Measurements from ENCODE around the gene PTPRN2.

Gene PTPRN2

DNA sequence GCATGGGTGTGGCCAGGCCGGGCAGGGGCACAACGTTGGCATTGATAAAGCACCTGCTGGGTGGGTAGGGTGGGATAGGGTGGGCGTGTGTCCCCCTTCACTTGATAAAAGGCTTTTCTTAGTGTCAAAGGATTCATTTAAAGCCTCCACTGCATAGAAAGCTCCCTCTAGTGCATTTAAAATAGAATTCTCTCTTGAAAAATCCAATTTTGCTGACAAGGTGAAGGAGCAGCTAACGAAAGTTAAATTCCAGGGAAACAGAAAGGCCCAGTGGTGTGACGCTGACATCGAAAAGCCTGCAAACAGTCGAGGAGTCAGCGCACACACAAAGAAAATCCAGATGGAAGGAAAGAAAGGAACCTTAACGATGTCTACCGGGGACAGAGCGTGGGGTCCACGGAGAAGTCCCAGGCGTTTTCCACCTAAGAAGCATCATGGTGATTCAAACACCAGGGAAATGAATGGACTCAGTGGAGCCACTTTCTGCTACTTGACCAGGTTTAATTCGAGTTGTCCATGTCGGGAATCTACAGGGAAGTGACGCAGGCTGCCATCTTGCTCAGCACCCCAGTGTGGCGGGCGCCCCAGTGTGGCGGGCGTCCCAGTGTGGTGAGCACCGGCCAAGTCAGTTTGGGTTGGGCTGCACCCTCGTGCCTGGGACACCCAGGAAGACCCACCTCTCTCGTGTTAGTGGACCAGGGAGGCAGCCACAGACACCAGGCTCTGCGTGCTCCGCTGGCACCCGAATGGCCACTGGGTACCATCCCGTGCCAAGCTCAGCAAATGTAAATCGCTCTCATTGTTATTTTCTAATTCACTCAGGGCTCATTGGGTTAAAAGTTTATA lies 1033.0 kb downstream of the PTPRN2 start:
- DNase-seq: no peak

DNA sequence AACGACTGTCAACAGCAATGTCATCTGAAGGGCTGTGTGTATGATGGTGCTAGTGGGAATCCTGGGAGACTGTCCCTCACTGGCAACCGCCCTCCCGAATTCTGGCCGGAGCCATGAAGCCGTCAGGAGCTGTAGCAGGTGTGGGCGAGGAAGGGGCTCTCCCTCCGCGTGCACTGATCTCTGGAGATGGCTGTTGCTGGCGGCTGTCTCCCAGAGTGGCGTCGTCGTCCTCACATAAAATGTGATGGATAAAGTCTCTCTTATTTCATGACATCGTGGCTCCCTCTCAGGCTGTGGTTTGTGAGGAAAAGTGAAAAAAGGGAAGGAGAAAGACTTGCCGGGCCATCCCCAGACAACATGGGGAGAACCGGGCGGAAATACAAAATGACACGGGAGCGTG lies 1034.4 kb downstream of the PTPRN2 start:
- DNase-seq: no peak

DNA sequence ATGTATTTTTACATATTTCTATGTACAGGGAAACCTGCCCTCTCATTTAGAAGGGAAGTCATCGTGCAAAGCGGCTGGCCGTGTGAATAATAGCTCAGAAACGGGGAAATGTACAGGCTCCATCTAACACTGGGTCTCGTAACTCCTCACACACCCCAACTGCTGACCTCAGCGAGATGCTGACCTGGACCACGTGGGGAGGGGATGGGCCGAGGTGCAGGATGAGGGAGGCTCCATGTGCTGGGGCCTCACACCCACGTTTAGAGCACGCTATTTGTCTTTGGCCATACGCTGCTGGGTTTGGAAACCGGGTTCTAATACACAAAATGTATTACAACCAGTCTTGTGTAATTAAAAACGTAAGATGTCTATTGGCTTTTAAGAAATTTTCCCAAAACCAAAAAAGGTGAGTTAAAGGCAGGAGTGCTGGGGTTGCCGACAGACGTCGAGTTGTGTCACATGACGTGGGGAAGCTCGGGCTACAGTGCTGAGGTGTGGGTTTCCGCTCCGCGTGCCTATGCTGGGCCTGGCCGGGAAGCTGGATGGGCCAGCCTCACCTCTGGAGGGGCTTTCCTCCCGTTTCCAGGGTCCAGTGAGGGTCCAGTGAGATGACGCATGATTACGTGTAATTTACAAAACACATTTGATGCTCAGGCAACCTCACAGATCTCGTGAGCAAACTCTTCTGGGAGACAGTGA lies 1035.2 kb downstream of the PTPRN2 start:
- DNase-seq: no peak

DNA sequence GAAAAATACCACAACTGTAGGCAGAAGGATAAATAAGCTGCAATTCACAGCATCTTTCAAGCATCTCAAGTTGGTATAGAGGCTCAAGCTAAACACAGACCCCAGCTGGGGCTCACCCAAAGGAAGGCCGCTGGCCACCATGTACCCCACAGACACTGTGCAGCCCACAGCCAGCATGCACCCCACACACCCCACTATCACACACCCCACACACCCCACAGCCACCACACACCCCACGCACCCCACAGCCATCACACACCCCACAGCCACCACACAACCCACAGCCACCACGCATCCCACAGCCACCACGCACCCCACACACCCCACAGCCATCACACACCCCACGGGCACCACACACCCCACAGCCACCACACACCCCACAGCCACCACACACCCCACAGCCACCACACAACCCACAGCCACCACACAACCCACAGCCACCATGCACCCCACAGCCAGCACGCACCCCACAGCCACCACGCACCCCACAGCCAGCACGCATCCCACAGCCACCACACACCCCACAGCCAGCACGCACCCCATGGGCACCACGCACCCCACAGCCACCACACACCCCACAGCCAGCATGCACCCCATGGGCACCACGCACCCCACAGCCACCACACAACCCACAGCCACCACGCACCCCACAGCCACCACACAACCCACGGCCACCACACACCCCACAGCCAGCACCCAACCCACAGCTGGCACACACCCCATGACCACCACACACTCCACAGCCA lies 1036.1 kb downstream of the PTPRN2 start:
- no peak for DNase-seq

DNA sequence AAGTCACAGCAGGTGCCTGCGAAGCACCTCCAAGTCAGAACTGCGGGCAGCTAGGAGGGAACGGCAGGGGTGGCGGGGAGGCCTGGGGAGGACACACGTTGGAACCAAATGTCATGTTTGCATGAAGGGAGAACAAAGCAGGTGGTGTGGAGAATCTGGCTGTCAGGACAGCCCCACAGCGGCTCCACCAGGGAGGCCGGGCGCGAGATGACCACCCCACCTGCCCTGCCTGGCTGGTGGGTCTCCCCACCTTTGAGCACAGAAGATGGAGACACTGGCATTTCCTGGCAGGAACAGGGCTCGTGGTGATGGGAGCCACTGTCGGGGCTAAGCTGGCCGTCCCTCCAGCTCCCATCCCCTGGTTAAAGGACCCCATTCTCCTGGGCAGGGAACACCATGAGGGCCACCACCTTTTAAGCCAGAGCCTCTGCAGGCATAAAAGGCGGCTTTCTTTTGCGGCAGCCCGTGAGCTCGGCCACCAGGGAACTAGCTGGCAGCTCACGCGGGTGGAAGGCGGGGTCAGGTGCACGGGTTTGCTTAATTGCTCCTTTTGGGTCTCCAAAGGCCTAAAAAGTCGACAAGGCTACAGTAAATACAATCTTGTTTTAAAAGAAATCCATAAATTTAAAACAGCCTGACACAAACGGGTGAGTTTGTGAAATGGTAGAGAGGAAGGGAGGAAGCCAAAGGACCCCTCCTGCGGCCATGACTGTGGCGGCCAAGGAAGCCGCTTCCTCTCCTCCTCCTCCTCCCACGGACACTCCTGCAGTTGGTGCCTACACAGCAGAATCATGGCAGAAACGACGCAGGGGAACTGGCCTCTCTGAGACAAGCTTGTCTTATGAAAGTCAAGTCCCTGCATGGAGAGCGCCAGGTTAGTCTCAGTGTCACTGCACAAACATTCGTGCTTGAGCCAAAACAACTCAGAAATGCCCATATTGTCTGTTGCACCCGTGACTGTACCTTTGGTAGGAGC lies 1037.0 kb downstream of the PTPRN2 start:
- no peak for DNase-seq

DNA sequence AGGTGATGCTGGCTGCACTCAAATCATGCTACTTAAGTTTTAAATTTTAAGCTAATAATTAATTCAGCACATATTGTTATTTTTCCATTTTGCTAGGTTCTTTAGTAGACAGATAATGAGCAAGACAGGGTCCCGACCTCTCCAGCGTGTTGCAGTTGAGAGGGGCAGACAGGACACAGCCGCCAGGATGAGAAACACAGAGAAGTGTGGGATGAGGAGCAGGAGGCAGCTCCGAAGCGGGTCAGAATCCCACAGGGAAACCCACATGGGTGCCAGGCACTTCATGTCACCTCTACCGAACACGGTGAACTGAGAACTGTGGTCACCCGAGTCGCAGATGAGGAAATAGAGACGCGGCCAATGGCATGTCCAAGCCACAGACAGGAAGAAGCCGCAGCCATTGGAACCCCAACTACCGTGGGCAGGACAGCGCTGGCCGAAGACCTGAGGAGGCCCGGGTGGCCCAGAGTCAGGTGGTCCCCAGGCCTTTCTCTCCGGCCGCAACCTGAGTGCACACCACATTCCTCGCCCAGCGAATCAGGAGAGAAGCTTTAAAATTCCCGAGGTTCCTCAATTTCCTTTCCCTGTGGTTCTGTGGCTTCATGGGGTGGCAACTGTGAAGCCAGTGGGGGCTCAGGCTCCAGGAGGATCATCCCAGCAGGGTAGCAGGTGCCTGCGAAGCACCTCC lies 1037.9 kb downstream of the PTPRN2 start:
- DNase-seq: no peak

DNA sequence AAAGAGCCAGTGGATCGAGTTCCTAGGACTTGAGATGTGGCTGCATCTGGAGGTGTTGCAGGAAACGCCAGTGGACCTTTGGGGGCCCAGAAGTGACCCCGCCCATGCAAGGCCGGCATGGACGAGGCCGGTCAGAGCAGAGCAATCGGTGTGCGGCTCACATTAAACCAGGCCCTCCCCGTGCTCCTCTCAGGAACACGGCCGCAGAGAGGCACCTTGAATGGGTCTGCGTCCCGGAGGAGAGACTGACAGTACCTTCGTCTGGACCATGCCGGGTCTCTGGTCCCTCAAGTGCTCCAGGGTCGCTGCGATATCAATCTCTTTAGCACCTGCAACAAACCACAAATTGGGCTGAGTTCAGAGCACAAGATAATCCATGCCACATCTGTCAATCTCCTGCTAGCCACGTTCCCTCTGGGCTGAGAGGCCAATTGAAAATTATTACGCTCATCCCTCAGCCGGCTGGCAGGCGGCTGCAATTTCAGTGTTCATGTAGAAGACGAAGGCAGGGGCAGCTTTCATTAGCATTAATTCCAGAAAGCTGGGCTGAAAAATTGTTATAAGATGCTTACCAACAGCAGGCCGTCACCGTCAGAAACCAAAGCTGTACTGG lies 1038.8 kb downstream of the PTPRN2 start:
- DNase-seq: no peak

DNA sequence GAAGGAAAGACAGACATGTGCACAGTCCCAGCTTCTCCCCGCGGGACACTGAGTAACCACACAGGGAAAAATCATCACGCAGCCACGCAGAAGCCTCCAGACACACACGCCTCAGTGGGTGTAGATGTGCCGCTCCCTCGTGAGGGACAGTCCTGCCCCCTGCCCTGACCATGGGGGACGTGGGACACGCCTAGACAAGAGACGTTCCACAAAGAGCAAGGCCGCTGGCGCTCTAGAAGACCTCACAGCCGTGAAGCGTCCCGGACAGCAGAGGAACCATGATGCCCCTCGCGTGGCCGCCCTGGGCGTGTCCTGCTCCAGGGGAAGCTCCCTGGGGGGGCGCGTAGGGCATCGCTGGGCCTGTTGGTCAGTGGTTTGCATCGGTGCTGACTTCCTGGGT lies 1040.0 kb downstream of the PTPRN2 start:
- no peak for DNase-seq

DNA sequence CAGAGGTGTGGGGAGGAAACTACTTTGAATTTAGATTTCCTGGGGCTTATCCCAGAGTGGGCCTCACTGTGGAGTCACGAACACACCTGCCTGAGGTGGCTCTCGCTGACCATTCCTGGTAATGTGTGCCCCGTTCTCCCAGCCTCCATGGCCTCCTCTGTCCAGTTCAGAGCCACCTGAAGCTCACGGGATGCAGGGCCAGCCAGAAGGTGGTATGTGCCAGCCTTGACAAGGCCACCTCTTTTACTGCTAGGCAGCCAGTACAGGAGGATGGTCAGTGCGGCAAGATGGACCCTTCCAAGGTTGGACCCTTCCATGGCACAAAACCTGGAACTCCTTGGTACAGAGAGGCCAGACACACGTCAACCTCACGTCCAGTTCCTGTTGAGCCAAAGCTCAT lies 1040.5 kb downstream of the PTPRN2 start:
- no peak for DNase-seq

DNA sequence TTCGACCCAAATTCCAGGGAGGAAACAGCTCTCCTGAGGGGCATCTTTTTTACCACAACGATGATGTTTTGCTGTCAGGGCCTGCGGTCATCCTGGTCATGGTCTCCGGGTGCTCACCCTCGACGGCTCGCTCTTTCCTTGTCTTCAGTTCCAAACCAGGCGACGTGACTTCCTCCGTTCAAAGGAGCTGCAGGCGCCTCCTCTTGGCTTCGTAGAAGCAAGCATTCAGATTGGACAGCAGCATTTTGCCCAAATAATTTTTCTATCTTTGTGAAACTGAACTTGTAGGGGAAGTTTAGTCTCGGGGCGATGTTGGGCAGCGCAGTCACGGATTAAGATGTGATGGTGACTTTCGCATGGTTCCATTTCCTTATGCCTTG lies 1042.0 kb downstream of the PTPRN2 start:
- no peak for DNase-seq

DNA sequence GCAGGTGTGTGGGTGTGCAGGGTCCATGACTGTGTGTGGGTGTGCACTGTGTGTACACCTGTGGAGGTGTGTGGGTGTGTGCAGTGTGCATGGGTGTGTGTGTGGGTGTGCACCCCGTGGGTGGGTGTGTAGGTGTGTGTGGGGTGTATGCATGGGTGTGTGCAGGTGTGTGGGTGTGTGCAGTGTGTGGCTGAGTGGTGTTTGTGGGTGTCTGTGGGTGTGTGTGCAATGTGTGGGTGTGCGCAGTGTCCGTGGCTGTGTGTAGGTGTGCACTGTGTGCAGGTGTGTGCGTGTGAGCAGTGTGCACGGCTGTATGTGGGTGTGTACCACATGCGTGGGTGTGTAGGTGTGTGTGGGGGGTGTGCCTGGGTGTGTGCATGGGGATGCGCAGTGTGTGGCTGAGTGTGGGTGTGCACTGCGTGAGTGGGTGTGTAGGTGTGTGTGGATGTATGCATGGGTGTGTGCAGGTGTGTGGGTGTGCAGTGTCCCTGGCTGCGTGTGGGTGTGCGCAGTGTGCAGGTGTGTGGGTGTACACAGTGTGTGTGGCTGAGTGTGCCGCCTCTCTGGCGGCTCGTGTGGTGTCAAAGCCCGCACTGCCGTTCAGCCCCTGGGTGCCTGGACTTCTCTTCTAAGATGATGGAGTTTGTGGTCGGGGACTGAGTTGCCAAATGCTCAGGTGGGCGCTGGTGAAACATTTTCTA lies 1042.5 kb downstream of the PTPRN2 start:
- no peak for DNase-seq

DNA sequence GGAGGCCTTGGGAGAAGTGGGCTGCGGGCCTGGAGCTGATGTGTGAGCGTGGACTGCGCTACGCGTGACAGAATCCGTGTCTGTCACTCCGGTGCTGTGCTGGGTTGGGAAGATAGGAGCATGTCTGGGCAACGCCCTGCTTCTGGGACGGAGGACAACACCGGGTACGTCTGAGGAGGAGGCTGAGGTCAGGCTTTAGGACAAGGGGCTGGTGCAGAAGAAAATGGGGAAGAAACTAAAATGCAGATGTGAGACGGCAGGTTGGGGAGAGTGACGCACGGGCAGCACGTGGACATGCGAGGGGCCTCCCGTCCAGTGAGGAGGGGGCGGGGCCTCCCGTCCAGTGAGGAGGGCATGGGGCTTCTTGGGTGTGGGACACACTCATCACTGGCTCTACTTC lies 1043.4 kb downstream of the PTPRN2 start:
- no peak for DNase-seq

DNA sequence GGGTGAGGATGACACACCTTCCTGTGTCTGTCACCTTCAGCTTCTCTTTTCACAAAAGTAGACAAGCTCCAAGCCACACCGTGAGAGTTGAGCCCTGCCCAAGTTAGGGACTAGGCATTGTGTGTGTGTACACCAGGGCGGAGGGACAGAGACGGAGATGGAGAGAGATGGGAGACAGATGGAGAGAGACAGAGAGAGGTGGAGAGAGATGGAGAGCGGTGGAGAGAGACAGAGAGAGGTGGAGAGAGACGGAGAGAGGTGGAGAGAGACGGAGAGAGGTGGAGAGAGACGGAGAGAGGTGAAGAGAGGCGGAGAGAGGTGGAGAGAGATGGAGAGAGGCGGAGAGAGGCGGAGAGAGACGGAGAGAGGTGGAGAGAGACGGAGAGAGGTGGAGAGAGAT lies 1043.8 kb downstream of the PTPRN2 start:
- no peak for DNase-seq

DNA sequence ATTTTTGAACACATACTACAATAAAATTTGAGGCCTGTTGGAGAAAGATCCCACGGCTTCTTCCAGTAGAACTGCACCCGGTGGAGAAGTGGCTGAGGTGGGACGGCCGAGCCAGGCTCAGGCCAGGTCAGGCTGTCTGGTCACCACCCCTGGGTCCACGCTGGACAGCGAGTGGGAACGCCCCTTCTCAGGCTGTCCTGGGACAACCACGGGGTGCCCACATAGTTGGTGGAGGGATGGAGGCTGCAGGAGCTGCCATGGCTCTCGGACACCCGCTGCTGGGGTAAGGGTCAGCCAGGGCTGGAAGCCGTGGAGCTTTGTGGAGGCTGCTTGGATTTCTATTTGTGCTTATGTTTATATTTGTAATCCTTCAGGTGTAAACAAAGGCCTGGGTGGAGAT lies 1044.3 kb downstream of the PTPRN2 start:
- no peak for DNase-seq

DNA sequence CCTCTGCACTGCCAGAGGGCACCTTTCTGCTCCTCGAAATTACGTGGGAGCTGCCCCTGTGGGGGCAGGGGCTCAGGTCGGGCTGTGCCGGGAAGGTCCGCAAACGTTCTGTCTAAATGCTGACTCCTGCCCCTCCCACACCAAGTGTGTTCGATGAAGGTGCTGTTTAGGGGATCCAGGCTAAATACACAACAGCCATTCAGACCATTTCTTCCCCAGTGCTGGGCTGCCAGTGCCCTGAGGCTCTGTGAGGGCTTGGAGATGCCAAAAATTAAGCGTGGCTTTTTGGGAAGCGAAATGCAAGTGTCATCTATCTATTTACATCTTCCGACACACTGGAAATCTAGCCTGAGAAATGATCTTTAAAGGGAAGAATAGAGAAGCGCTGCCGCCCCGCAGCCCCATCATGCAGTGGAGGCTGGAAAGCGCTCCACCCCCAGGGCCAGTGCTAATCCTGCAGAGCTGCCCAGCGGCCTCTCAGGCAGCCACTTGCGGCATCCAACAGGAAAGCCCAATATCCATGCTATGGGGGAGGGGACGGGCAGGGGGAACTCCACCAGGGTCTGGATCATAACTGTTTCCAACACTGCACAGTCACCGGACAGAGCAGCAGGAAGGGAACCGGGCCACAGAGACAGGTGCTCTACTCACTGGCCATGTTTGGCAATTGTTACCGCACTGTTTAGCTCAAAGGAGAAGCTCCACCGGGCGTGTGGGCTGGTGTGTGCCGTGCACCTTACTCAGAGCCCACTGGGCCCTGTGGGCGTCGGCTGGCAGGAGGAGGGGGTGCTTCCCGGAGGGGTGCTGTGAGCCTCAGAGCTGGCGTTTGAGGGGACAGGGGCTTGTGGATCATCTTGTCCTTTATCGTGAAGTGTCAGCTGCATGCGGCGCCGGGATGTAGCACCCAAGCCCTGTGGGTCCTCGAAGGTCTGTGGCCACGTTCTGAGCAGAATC lies 1045.3 kb downstream of the PTPRN2 start:
- no peak for DNase-seq

DNA sequence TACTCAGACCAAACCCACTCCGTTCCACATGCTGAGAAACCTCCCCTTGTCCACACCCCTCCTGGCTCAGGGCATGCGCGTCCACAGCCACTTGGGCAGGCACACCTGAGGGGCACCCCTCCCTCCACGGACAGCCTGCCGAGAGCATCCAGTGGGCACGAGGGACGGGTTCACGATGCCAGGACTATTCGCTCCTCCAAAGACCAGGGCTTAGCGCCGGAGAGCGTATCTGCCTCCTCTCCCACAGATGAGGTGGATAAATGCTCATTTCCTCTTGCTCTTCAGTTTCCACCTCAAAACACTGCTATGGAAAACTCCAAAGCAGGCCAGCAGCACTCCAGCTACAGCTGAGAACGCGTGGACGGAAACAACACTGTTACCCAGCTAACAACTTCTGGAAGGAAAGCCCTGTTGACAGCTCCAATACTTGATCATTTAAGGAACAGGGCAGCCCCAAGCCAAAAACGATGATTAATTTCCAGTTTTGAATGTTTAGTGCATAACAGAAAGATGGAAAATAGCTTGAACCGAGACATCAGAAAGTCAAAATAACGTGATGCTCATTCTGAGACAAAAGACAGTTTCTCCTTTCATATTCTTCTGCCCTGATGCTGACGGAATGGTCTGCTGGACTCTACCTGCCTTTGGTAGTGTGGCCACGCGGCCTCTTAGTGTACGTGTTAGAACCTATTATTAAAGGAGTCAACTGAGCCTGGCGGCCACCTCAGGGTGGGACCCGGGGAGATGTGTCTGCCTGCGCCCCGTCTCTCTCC lies 1046.1 kb downstream of the PTPRN2 start:
- DNase-seq: no peak

DNA sequence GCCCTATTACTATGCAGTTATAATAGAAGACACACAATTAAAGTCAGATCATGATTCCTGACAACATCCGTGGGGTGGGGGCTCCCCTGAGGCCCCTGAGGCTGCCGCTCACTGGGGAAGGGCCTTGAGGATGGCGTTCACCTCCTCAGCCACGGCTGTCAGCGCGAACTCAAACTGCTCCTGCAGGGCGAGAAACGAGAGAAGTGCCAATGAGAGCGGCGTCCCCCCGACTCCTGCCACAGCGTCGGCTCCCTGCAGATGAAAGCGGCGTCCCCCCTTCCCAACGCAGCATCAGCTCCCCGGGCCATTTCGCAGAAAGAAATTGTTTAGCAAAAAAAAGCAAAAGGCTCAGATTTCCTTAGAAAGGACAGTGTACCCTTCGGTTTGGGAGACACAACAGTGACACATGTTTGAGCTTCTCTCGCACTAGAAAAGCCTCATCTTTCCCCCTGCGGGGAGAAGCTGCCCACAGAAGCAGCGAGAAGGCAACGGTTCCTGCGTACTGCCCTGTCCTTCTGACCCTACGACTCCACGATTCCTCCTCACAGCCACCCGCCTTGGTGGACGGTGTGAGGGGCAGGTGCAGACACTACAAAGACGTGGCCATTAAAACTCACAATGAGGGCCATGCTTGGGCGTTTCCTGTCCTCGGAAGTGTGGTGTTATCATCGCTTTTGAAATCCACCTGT lies 1046.9 kb downstream of the PTPRN2 start:
- no peak for DNase-seq

DNA sequence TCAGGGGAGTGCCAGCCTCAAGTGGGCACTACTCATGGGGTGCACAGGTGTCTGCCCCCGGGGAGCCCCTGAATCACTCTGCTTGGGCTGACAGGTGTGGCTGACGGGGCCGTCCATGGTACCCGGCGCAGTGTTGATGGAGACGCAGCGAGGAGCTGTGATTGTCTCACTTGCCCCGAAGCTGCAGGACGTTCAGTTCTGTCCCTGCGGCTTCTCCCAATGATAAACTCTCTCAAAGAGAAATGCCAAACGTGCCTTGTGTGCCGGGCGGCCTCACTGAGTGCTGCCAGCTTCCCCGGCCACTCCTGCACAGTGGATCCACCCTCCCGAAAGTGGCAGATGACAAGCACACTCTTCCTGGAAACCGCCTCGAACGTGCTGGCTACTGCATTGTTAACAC lies 1047.6 kb downstream of the PTPRN2 start:
- DNase-seq: no peak

Data from inflammatory macrophage (primary cell).